Stimulated activated CD4-positive, alpha-beta T cell treated with anti-CD3 and anti-CD28 coated beads, Interleukin-1b, Interleukin-23, amount 100 ng/mL, for 1 hour (primary cell): Measurements from ENCODE around the gene FADS2.

ENCODE experiments used
- DNase-seq, 2 donors: peaks; one replicate each; pipeline ENCODE4 v3.0.0-alpha.2; 2020; ENCODE audit warnings: low read depth in 2 of 2

FADS2 gene

GRCh38 chr11:61846362-61847020 is 18.4 kb downstream of the FADS2 start:
- DNase-seq = no peak

- DNase-seq = no peak
Measured at GRCh38 chr11:61847914-61848581, 19.9 kb downstream of the FADS2 start.

- no peak for DNase-seq
Measured at GRCh38 chr11:61848631-61849030, 20.5 kb downstream of the FADS2 start.

GRCh38 chr11:61850687-61851086 is 22.6 kb downstream of the FADS2 start:
- DNase-seq = no peak

- no peak for DNase-seq
Measured at GRCh38 chr11:61851113-61851899, 23.2 kb downstream of the FADS2 start.

- no peak for DNase-seq
Measured at GRCh38 chr11:61851900-61852295, 23.8 kb downstream of the FADS2 start.

GRCh38 chr11:61853698-61854169 is 25.6 kb downstream of the FADS2 start:
- DNase-seq = no peak

GRCh38 chr11:61854206-61854895 is 26.3 kb downstream of the FADS2 start:
- no peak for DNase-seq

- no peak for DNase-seq
Measured at GRCh38 chr11:61854966-61855714, 27.0 kb downstream of the FADS2 start.

- DNase-seq = no peak
Measured at GRCh38 chr11:61855939-61856680, 28.0 kb downstream of the FADS2 start.

- no peak for DNase-seq
Measured at GRCh38 chr11:61860054-61860903, 32.2 kb downstream of the FADS2 start.

- DNase-seq = no peak
Measured at GRCh38 chr11:61861634-61862033, 33.5 kb downstream of the FADS2 start.

GRCh38 chr11:61862714-61863547 is 34.8 kb downstream of the FADS2 start:
- no peak for DNase-seq

- DNase-seq = no peak
Measured at GRCh38 chr11:61863548-61864081, 35.5 kb downstream of the FADS2 start.

- no peak for DNase-seq
Measured at GRCh38 chr11:61864814-61865775, 37.0 kb downstream of the FADS2 start.

GRCh38 chr11:61866231-61866957 is 38.3 kb downstream of the FADS2 start:
- DNase-seq = no peak

GRCh38 chr11:61866958-61867343 is 38.9 kb downstream of the FADS2 start:
- DNase-seq = no peak
